K562 (cell line): ENCODE results near the gene MOGAT2. TPM values are rescaled to one million over a fixed set of nuclear protein-coding genes. Genes with fewer than 3 reads are reported as not detected.

ENCODE experiments used
- ARID1B ChIP-seq: fragments of 450-650 bp; IDR thresholded peaks from 2 replicates; pipeline ENCODE4 v1.6.1; 2016; ENCODE audit warnings: antibody characterized with exemption, mild to moderate bottlenecking, inconsistent platforms
- ARID3A ChIP-seq: IDR thresholded peaks from 2 replicates; pipeline ENCODE4 v1.6.1; 2012; ENCODE audit warnings: low read depth, low read length, improper control_type of control experiment, borderline replicate concordance
- CBFA2T2 ChIP-seq: fragments of 450-650 bp; conservative IDR thresholded peaks from 2 replicates; pipeline ENCODE4 v1.6.1; 2017; ENCODE audit warnings: mild to moderate bottlenecking
- ETS1 ChIP-seq: conservative IDR thresholded peaks from 2 replicates; pipeline ENCODE4 v1.6.1; 2011; ENCODE audit warnings: low read depth, mild to moderate bottlenecking, low read length; ENCODE audit not compliant: control insufficient read depth
- FOXJ3 ChIP-seq: sonication (generic); formaldehyde crosslinking; IDR thresholded peaks from 2 replicates; pipeline ENCODE4 v1.4.0; 2020; ENCODE audit warnings: mild to moderate bottlenecking, missing genetic modification reagents
- HMGXB4 ChIP-seq: sonication (generic); formaldehyde crosslinking; IDR thresholded peaks from 2 replicates; pipeline ENCODE4 v1.8.1; 2023; ENCODE audit warnings: mild to moderate bottlenecking, missing genetic modification reagents
- LEF1 ChIP-seq: fragments of 450-650 bp; IDR thresholded peaks from 2 replicates; pipeline ENCODE4 v1.6.1; 2016; ENCODE audit warnings: mild to moderate bottlenecking
- NCOA4 ChIP-seq: fragments of 450-650 bp; IDR thresholded peaks from 2 replicates; pipeline ENCODE4 v1.6.1; 2018; ENCODE audit warnings: mild to moderate bottlenecking; ENCODE audit not compliant: partially characterized antibody
- NONO ChIP-seq, 2 experiments: fragments of 200-400 bp in 1 of 2; fragments of 450-650 bp in 1 of 2; formaldehyde crosslinking in 1 of 2; IDR thresholded peaks; 2 replicates each; pipeline ENCODE4 v1.6.1; 2017; ENCODE audit warnings: low read depth in 2 of 2, mild to moderate bottlenecking in 2 of 2, moderate library complexity in 2 of 2, low read length in 1 of 2
- POLR2B ChIP-seq: fragments of 450-650 bp; IDR thresholded peaks from 2 replicates; pipeline ENCODE4 v1.6.1; 2018; ENCODE audit warnings: low read depth; ENCODE audit not compliant: partially characterized antibody
- PRMT5 ChIP-seq: sonication (generic); formaldehyde crosslinking; IDR thresholded peaks from 2 replicates; pipeline ENCODE4 v1.5.0; 2020; ENCODE audit warnings: missing genetic modification reagents
- RNF2 ChIP-seq: sonication (generic); IDR thresholded peaks from 2 replicates; pipeline ENCODE4 v1.6.1; 2016
- STAT5B ChIP-seq: fragments of 250-450 bp; sonication (Bioruptor Pico); IDR thresholded peaks from 2 replicates; pipeline ENCODE4 v1.8.0; 2021; ENCODE audit warnings: mild to moderate bottlenecking, inconsistent platforms
- TCF3 ChIP-seq: sonication (generic); formaldehyde crosslinking; IDR thresholded peaks from 2 replicates; pipeline ENCODE4 v1.4.0; 2020; ENCODE audit warnings: mild to moderate bottlenecking, missing genetic modification reagents
- TSC22D4 ChIP-seq: fragments of 450-650 bp; IDR thresholded peaks from 2 replicates; pipeline ENCODE4 v1.6.1; 2016; ENCODE audit warnings: missing genetic modification characterization, missing biosample characterization, control low read depth
- ZBTB33 ChIP-seq: sonication (generic); formaldehyde crosslinking; IDR thresholded peaks from 2 replicates; pipeline ENCODE4 v1.8.1; 2023; ENCODE audit warnings: mild to moderate bottlenecking, missing genetic modification reagents
- ZMIZ1 ChIP-seq, 2 experiments: fragments of 150-350 bp in 1 of 2; IDR thresholded peaks; 2 replicates each; pipeline ENCODE4 v1.6.1; 2012 to 2016; ENCODE audit warnings: low read depth in 2 of 2, low read length in 2 of 2, mild to moderate bottlenecking in 1 of 2, moderate library complexity in 1 of 2
- ZNF121 ChIP-seq: sonication (generic); formaldehyde crosslinking; conservative IDR thresholded peaks from 2 replicates; pipeline ENCODE4 v1.8.0; 2022; ENCODE audit warnings: missing genetic modification reagents
- ZNF134 ChIP-seq: fragments of 250-450 bp; sonication (Bioruptor Pico); conservative IDR thresholded peaks from 2 replicates; pipeline ENCODE4 v1.4.0; 2020
- ZNF41 ChIP-seq: fragments of 250-450 bp; sonication (Bioruptor Pico); conservative IDR thresholded peaks from 2 replicates; pipeline ENCODE4 v1.4.0; 2020; ENCODE audit warnings: mild to moderate bottlenecking
- ZNF668 ChIP-seq: fragments of 250-450 bp; sonication (Bioruptor Pico); IDR thresholded peaks from 2 replicates; pipeline ENCODE4 v1.8.0; 2022; ENCODE audit warnings: mild to moderate bottlenecking, inconsistent platforms
- polyA plus RNA-seq, 8 experiments: library from polyadenylated mRNA; depleted of rRNA in 4 of 8; stranded (reverse) in 5 of 8; unstranded in 3 of 8; fragments of >200 nt; fragmentation: Nextera tagmentation in 2 of 8; fragmentation: Illumina TruSeq in 1 of 8; extraction: Ambion mirVana in 2 of 8; extraction: Trizol in 1 of 8; gene quantifications; 2 replicates each; pipeline versions ENCODE4 v1.2.1 to v1.2.3, GENCODE V29; 2011 to 2014; ENCODE audit warnings: inconsistent platforms in 1 of 8, missing spikeins in 1 of 8
- total RNA-seq, 7 experiments: library from RNA; depleted of rRNA in 6 of 7; stranded (reverse); fragments of >200 nt in 6 of 7; fragmentation: Illumina TruSeq in 2 of 7; extraction: Trizol in 2 of 7; gene quantifications; 2 replicates each; pipeline versions ENCODE4 v1.2.1 to v1.2.3, GENCODE V29; 2011 to 2021; ENCODE audit warnings: low replicate concordance in 1 of 7

The MOGAT2 gene
- total and polyA plus RNA-seq, 9 of the 15 experiments (the other 6 are each of a cell fraction or from before 2014, with no cell fraction given), result 0.09 TPM; not detected in 7

- TF ChIP-seq ARID3A, result no peak
- TF ChIP-seq STAT5B, result no peak
- TF ChIP-seq FOXJ3, result no peak
- TF ChIP-seq NCOA4, result no peak
- no peak for TF ChIP-seq NONO (IDR thresholded peaks at IDR 0.05; ENCODE audit: low read depth in 2 of 2, low read length in 1 of 2)
- no peak for TF ChIP-seq LEF1
- TF ChIP-seq ZNF668 (CRISPR knock-in tag), result no peak
- no peak for TF ChIP-seq HMGXB4
- no peak for TF ChIP-seq ZMIZ1 (IDR thresholded peaks at IDR 0.05; ENCODE audit: low read depth in 2 of 2, low read length in 2 of 2)
- peak; percentile 79 for TF ChIP-seq TCF3 (CRISPR knock-in tag)
- TF ChIP-seq CBFA2T2, result peak; percentile 78
- TF ChIP-seq ARID1B, result peak; percentile 58
- no peak for TF ChIP-seq RNF2
- TF ChIP-seq PRMT5 (CRISPR knock-in tag), result no peak
- no peak for TF ChIP-seq POLR2B
- TF ChIP-seq TSC22D4 (tag), result no peak
- no peak for TF ChIP-seq ZNF41
- no peak for TF ChIP-seq ETS1
- TF ChIP-seq ZNF134, result no peak
- TF ChIP-seq ZNF121 (CRISPR knock-in tag), result no peak
- TF ChIP-seq ZBTB33, result no peak
Measured at GRCh38 chr11:75767228-75767572, 49.6 kb downstream of the MOGAT2 start (continued).
